Smooth muscle cell (in vitro differentiated cells): ENCODE measurements around the gene GTSE1. TPM values are rescaled to one million over a fixed set of nuclear protein-coding genes. Genes with fewer than 3 reads are reported as not detected.

Experiments used
- DNase-seq: peaks from one replicate; lab custom pipeline; 2025; ENCODE audit not compliant: unreplicated experiment; lab: John Stamatoyannopoulos, UW
- H2AFZ ChIP-seq: fragments of 200-600 bp; sonication (generic); 2 replicates; pipeline ENCODE4 v1.6.0; 2016; ENCODE audit warnings: antibody characterized with exemption, low read depth, mild to moderate bottlenecking
- H3F3A ChIP-seq: fragments of 200-600 bp; sonication (generic); 2 replicates; pipeline ENCODE4 v1.6.0; 2017; ENCODE audit warnings: antibody characterized with exemption, low read depth
- H3K27ac ChIP-seq: fragments of 200-600 bp; sonication (generic); 2 replicates; pipeline ENCODE4 v1.5.1; 2016; ENCODE audit warnings: low read depth, mild to moderate bottlenecking
- H3K27me3 ChIP-seq: fragments of 200-600 bp; sonication (generic); 2 replicates; pipeline ENCODE4 v1.6.1; 2016; ENCODE audit warnings: low read depth, mild to moderate bottlenecking
- H3K36me3 ChIP-seq: fragments of 200-600 bp; sonication (generic); 2 replicates; pipeline ENCODE4 v1.5.1; 2016; ENCODE audit warnings: low read depth
- H3K4me1 ChIP-seq: fragments of 200-600 bp; sonication (generic); 2 replicates; pipeline ENCODE4 v1.5.1; 2016; ENCODE audit warnings: low read depth
- H3K4me2 ChIP-seq: fragments of 200-600 bp; sonication (generic); 2 replicates; pipeline ENCODE4 v1.6.0; 2016; ENCODE audit warnings: mild to moderate bottlenecking
- H3K4me3 ChIP-seq: fragments of 200-600 bp; sonication (generic); 2 replicates; pipeline ENCODE4 v1.5.1; 2016; ENCODE audit warnings: mild to moderate bottlenecking
- H3K79me2 ChIP-seq: fragments of 200-600 bp; sonication (generic); 2 replicates; pipeline ENCODE4 v1.6.0; 2016; ENCODE audit warnings: low read depth, mild to moderate bottlenecking
- H3K9ac ChIP-seq: fragments of 200-600 bp; sonication (generic); 2 replicates; pipeline ENCODE4 v1.6.0; 2016; ENCODE audit warnings: low read depth
- H3K9me3 ChIP-seq: fragments of 200-600 bp; sonication (generic); replicated peaks from 2 replicates; pipeline ENCODE4 v1.5.1; 2016; ENCODE audit warnings: low read depth
- H4K20me1 ChIP-seq: fragments of 200-600 bp; sonication (generic); 2 replicates; pipeline ENCODE4 v1.6.0; 2016; ENCODE audit warnings: low read depth
- WGBS: methylation state at CpG from one replicate; pipeline ENCODE4 v1.1.7; 2016; ENCODE audit warnings: low lambda C conversion rate; 5-methylcytosine and 5-hydroxymethylcytosine counted together
- polyA plus RNA-seq: library from polyadenylated mRNA; unstranded; fragments of >200 nt; fragmentation: Nextera tagmentation; extraction: Ambion mirVana; gene quantifications from 2 replicates; pipeline ENCODE4 v1.2.1, GENCODE V29; 2016
- total RNA-seq: library from RNA; depleted of rRNA; stranded (reverse); fragments of >200 nt; gene quantifications from 2 replicates; pipeline ENCODE4 v1.2.3, GENCODE V29; 2014
- TF ChIP-seq, protein P1 (sequence below): fragments of 200-600 bp; sonication (generic); IDR thresholded peaks from 2 replicates; pipeline ENCODE4 v1.5.1; 2017; ENCODE audit warnings: borderline replicate concordance, mild to moderate bottlenecking, antibody characterized with exemption; ENCODE audit not compliant: insufficient read depth, poor library complexity, severe bottlenecking

Gene GTSE1
- total and polyA plus RNA-seq, 2 experiments from 2014 or later: 3.6 to 6.8 TPM

DNA sequence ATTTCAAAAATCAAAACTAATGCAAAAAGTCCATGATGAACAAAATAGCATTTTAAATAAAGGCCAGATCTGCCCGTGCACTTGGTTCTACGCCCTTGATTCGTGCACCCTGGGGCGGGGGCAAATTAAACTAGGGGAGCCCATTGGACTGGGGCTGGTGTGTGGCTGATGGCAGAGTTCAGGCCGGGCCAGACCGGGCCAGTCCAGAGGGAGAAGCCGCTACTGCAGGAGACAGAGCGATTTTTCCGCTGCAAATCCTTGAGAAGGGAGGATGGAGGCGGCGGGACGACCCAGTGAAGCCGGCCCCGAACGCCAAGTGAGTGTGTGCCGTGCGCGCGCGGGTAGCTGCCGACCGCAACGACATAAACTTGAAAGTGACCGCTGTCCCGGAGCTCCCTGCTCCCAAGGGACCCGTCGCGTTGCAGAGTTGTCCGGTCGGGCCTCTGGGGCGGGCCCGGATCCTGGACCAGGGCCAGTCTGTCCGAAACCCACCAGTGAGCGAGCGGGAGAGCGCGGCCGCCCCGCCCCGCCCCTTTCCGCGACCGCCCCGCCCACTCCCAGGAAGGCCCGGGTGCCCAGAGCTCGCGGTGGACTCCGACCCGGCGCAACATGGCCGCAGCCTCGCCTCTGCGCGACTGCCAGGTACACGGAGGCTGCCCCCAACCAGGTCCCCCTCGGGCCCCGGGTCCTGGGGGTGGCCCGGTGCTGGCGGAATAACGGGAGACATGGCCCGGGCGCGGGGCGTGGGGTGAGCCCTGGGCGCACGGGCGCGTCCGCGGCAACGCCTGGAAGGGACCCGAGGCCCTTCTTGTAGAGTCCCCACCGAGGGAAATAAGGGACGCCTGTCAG lies 29.0 kb upstream of the GTSE1 start, which contains the start of gene TTC38:
Gene TTC38, plus strand, starts transcription at position 578 of the 849 bp plus-strand sequence. Its CDS starts 32 bp downstream, at position 610.
- no peaks in the 10 kb centered on the region for H3F3A ChIP-seq
- H3K4me1 ChIP-seq: peaks cover 3% of the 10 kb centered on the region
- H3K27me3 ChIP-seq: peaks cover 8% of the 10 kb centered on the region
- H3K9ac ChIP-seq: peak within 1 kb of the TSS; percentile 56
- peak within 1 kb of the TSS; percentile 87 for H2AFZ ChIP-seq
- TF ChIP-seq, protein P1, sequence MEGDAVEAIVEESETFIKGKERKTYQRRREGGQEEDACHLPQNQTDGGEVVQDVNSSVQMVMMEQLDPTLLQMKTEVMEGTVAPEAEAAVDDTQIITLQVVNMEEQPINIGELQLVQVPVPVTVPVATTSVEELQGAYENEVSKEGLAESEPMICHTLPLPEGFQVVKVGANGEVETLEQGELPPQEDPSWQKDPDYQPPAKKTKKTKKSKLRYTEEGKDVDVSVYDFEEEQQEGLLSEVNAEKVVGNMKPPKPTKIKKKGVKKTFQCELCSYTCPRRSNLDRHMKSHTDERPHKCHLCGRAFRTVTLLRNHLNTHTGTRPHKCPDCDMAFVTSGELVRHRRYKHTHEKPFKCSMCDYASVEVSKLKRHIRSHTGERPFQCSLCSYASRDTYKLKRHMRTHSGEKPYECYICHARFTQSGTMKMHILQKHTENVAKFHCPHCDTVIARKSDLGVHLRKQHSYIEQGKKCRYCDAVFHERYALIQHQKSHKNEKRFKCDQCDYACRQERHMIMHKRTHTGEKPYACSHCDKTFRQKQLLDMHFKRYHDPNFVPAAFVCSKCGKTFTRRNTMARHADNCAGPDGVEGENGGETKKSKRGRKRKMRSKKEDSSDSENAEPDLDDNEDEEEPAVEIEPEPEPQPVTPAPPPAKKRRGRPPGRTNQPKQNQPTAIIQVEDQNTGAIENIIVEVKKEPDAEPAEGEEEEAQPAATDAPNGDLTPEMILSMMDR: no peak
- H3K9me3 ChIP-seq: no peaks in the 10 kb centered on the region
- no peaks in the 10 kb centered on the region for H3K79me2 ChIP-seq
- WGBS: 3% methylated on average over 61 of the region's 74 CpGs
- no peaks in the 10 kb centered on the region for H4K20me1 ChIP-seq
- no peak within 1 kb of the TSS for H3K27ac ChIP-seq
- H3K4me3 ChIP-seq: peak within 1 kb of the TSS; percentile 70
- peak within 1 kb of the TSS; percentile 84 for H3K4me2 ChIP-seq
- no peaks in the 10 kb centered on the region for H3K36me3 ChIP-seq
- peak; percentile 65 for DNase-seq

DNA sequence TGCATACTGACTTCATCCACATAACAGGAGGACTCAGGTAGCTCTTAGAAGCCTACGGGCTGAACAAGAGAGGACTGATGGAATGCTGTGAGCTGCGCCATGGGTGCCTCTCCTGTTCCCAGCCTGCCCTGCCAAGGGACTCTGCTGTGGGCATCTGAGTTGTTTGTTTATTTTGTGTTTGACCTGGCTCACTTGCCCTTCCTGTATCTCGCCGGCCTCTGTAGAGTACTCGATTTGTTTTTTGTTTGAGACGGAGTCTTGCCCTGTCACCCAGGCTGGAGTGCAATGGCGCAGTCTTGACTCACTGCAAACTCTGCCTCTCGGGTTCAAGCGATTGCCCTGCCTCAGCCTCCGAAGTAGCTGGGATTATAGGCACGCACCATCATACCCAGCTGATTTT lies 27.1 kb upstream of the GTSE1 start:
- H3K4me1 ChIP-seq: peaks cover 3% of the 10 kb centered on the region

DNA sequence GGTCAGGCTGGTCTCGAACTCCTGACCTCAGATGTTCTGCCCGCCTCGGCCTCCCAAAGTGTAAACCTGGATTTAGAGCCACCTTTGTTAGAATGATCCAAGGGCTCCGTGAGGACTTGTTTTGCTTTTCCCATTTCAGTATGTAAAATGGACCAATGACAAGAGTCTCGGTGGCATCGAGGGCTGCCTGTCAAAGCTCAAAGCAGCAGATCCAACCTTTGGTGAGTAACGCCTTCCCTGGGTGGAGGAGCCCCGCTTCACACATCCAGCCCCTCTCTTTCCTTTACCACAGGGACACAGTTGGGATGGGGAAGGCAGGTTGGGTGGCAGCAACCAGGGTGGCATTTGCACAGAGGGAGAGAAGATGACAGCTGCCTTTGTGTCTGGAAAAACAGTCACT lies 24.5 kb upstream of the GTSE1 start:
- Histone ChIP-seq H4K20me1 (no peaks in the 10 kb centered on the region), H3K4me2 (no peak overlapping the region), H2AFZ (no peak overlapping the region), H3K4me3 (no peak overlapping the region), H3K9me3 (no peaks in the 10 kb centered on the region), H3K9ac (no peak overlapping the region), H3K4me1 (peaks cover 3% of the 10 kb centered on the region), H3F3A (no peaks in the 10 kb centered on the region), H3K27me3 (no peaks in the 10 kb centered on the region), H3K36me3 (peaks cover 13% of the 10 kb centered on the region), H3K79me2 (no peaks in the 10 kb centered on the region), H3K27ac (no peak overlapping the region)
- WGBS: 97% methylated on average over 8 of the region's 8 CpGs
- TF ChIP-seq, protein P1: no peak
- no peak for DNase-seq

More for the DNA sequence above, 27.1 kb upstream of the GTSE1 start:
- TF ChIP-seq, protein P1: no peak
- H3K9ac ChIP-seq: no peak overlapping the region
- no peaks in the 10 kb centered on the region for H3K9me3 ChIP-seq
- no peaks in the 10 kb centered on the region for H4K20me1 ChIP-seq
- no peak for DNase-seq
- no peaks in the 10 kb centered on the region for H3F3A ChIP-seq
- WGBS: 97% methylated on average over 11 of the region's 11 CpGs
- H3K27me3 ChIP-seq: no peaks in the 10 kb centered on the region
- H3K36me3 ChIP-seq: peaks cover 3% of the 10 kb centered on the region
- no peak overlapping the region for H3K27ac ChIP-seq
- H3K79me2 ChIP-seq: no peaks in the 10 kb centered on the region
- H3K4me3 ChIP-seq: no peak overlapping the region
- no peak overlapping the region for H3K4me2 ChIP-seq
- H2AFZ ChIP-seq: no peak overlapping the region
